Tibial artery (tissue), 4 donors: ENCODE measurements around the gene FCHSD2.
"Not testable (repeated sequence)": the region's sequence is repeated elsewhere in the genome, so short reads cannot be mapped to it uniquely, and the experiment has no call there.

ENCODE experiments used
- DNase-seq, 2 donors: peaks; one replicate each; pipeline ENCODE4 v3.0.0-alpha.2; 2019
- H3K27ac ChIP-seq, 2 donors: fragments of 200-600 bp; sonication (generic) in 1 of 2; 1 replicate in 1 of 2; 2 replicates in 1 of 2; pipeline ENCODE4 v1.5.1; 2018 to 2019; ENCODE audit warnings: mild to moderate bottlenecking in 1 of 2
- H3K27me3 ChIP-seq, 2 donors: fragments of 200-600 bp; sonication (generic) in 1 of 2; one replicate each; pipeline versions ENCODE4 v1.5.1 to v1.6.0; 2016 to 2019
- H3K36me3 ChIP-seq, 3 donors: fragments of 200-600 bp; sonication (generic) in 2 of 3; one replicate each; pipeline ENCODE4 v1.5.1; 2016 to 2019; ENCODE audit warnings: mild to moderate bottlenecking in 2 of 3
- H3K4me1 ChIP-seq, 4 donors: fragments of 200-600 bp; sonication (generic) in 2 of 4; 1 replicate in 3 of 4; 2 replicates in 1 of 4; pipeline ENCODE4 v1.5.1; 2016 to 2019
- H3K4me3 ChIP-seq, 2 donors: fragments of 200-600 bp; sonication (generic) in 1 of 2; 1 replicate in 1 of 2; 2 replicates in 1 of 2; pipeline ENCODE4 v1.5.1; 2018 to 2019; ENCODE audit warnings: mild to moderate bottlenecking in 2 of 2
- H3K9me3 ChIP-seq, 3 donors: fragments of 200-600 bp; sonication (generic) in 1 of 3; one replicate each; pipeline ENCODE4 v1.5.1; 2016 to 2019
- intact Hi-C: fragments of 100-400 bp; cut with DNase I; formaldehyde crosslinking; loops from one replicate; pipeline ENCODE4 v1.15.0; 2023; ENCODE audit warnings: low total_unique reads
- TF ChIP-seq, protein P1 (sequence below), 2 experiments: fragments of 200-600 bp in 1 of 2; fragments of 450-650 bp in 1 of 2; IDR thresholded peaks; one replicate each; pipeline ENCODE4 v1.5.1; 2017 to 2019; ENCODE audit warnings: antibody characterized with exemption in 2 of 2, mild to moderate bottlenecking in 1 of 2, moderate library complexity in 1 of 2

FCHSD2 gene

DNA sequence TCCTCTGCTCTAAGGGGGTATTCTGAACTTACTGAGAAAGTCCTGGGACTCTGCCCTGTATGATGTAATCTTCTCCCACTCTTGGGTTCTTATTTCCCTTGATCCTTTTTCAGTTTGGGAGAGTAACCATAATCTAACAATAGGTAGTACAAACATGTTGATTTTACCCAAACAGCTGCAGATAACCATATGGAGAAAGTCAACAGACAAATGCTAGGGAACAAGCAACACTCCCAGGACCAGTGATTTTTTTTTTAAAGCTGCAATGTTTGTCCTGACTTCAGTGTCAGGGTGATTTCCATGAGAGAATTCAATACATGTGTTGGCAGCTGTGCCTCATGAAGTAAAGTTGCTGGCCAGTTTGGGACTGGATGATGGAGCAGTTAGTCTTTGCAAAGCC, 156.5 kb downstream of the FCHSD2 start:
- Histone ChIP-seq H3K4me1 (peaks cover 0 to 34% (median 3%) of the 10 kb centered on the region in 4 donors), H3K27ac (no peak overlapping the region), H3K4me3 (no peak overlapping the region), H3K9me3 (no peaks in the 10 kb centered on the region), H3K36me3 (peaks cover 4 to 8% (median 6%) of the 10 kb centered on the region in 3 donors), H3K27me3 (no peaks in the 10 kb centered on the region)
- intact Hi-C loops = no loop called here
- DNase-seq = no peak
- TF ChIP-seq, protein P1, sequence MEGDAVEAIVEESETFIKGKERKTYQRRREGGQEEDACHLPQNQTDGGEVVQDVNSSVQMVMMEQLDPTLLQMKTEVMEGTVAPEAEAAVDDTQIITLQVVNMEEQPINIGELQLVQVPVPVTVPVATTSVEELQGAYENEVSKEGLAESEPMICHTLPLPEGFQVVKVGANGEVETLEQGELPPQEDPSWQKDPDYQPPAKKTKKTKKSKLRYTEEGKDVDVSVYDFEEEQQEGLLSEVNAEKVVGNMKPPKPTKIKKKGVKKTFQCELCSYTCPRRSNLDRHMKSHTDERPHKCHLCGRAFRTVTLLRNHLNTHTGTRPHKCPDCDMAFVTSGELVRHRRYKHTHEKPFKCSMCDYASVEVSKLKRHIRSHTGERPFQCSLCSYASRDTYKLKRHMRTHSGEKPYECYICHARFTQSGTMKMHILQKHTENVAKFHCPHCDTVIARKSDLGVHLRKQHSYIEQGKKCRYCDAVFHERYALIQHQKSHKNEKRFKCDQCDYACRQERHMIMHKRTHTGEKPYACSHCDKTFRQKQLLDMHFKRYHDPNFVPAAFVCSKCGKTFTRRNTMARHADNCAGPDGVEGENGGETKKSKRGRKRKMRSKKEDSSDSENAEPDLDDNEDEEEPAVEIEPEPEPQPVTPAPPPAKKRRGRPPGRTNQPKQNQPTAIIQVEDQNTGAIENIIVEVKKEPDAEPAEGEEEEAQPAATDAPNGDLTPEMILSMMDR (IDR thresholded peaks at IDR 0.05) = no peak

DNA sequence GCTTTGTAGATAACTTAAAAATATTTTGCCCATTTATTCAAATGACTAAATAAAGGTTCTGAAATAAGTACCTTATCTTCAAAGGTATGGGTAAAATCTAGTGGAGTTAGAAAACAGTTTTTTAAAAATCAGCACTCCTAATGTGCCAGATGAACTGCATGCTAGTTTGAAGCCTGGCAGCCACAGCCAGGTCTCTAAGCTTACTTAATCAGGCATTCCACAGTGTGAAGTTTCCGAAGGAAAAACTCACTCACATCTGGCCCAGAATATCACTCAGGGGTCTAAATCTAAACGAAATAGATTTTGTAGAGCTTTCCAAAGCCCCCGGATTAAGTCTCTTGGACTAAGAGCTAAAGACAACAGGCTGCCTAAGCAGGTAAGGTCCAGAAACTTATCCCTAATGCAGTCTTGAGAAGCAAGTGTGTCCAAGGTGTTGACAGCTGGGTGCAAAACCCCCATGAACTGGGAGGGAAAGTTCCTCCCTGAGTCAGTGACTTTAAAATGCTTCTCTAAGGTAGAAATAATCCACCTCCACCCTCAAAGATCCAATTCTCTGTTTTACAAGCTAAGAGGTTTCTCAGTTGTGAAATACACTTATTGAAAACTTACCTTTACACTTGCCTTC, 157.6 kb downstream of the FCHSD2 start:
- DNase-seq = no peak
- Histone ChIP-seq H3K4me1 (peaks cover 0 to 24% (median 3%) of the 10 kb centered on the region in 4 donors), H3K27ac (peak overlapping the region in 1 of 2 donors; percentile 28), H3K27me3 (no peaks in the 10 kb centered on the region), H3K9me3 (no peaks in the 10 kb centered on the region), H3K4me3 (no peak overlapping the region), H3K36me3 (peaks cover 4 to 8% (median 6%) of the 10 kb centered on the region in 3 donors)
- TF ChIP-seq, protein P1 (IDR thresholded peaks at IDR 0.05) = no peak
- intact Hi-C loops = no loop called here

DNA sequence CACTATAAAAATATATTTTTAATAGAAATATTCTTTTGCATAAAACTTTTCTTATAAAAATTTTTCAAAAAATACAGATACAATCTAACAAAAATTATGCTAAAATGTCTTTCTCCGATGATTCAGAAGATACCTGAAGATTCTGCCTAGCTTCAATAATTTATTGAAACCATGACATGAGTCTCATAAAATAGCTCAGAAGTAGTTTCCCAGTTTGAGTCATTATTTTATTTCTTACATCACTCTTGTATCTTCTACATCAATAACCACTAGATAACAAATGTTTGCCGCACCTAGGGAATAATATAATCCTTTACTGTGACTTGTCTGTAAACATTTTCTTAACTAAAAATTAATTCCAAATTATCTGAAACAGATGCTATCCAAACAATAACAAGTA, 158.6 kb downstream of the FCHSD2 start:
- H3K27me3 ChIP-seq = no peaks in the 10 kb centered on the region
- H3K27ac ChIP-seq = no peak overlapping the region
- peaks cover 0 to 14% (median 3%) of the 10 kb centered on the region in 4 donors for H3K4me1 ChIP-seq
- H3K9me3 ChIP-seq = no peaks in the 10 kb centered on the region
- TF ChIP-seq, protein P1 (IDR thresholded peaks at IDR 0.05) = no peak
- no peak overlapping the region for H3K4me3 ChIP-seq
- H3K36me3 ChIP-seq = peaks cover 4 to 8% (median 6%) of the 10 kb centered on the region in 3 donors
- DNase-seq = no peak
- intact Hi-C loops = no loop called here

DNA sequence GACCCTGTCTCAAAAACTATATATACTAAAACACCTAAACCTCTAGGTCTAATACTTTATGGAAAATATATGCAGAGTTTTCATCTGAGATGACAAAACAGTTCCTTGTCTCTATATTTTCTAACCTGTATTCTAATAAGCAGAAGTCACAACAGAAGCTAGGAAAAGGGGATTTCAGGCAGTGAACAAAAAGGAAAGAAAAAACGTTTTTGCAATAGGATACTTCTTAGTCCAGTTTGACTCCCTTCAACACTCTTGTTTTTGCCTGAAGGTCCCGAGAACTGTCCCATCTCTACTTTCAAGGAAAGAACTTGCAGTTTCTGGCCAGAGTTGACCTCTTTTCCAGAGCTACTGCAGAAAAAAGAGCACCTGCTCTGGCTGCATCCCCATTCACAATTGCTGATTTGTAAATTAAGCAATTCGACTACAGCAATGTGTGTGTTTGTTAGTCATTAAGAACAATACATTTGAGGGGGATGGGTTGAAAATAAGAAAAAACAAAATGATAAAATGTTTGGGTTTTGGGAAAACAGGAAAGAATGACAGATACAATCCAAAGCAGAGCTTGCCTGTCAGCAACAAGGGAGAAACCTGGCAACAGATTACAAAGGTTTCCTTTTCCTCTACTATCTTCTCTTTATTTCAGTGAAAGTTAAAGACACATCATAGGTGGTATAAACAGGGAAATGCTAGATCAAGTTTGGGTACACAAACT, 160.0 kb downstream of the FCHSD2 start:
- no peak overlapping the region for H3K4me3 ChIP-seq
- H3K4me1 ChIP-seq = peaks cover 0 to 14% (median 3%) of the 10 kb centered on the region in 4 donors
- TF ChIP-seq, protein P1 (IDR thresholded peaks at IDR 0.05) = no peak
- DNase-seq = no peak
- H3K9me3 ChIP-seq = no peaks in the 10 kb centered on the region
- H3K27me3 ChIP-seq = no peaks in the 10 kb centered on the region
- H3K36me3 ChIP-seq = peaks cover 4 to 8% (median 6%) of the 10 kb centered on the region in 3 donors
- H3K27ac ChIP-seq = no peak overlapping the region
- intact Hi-C loops = no loop called here

DNA sequence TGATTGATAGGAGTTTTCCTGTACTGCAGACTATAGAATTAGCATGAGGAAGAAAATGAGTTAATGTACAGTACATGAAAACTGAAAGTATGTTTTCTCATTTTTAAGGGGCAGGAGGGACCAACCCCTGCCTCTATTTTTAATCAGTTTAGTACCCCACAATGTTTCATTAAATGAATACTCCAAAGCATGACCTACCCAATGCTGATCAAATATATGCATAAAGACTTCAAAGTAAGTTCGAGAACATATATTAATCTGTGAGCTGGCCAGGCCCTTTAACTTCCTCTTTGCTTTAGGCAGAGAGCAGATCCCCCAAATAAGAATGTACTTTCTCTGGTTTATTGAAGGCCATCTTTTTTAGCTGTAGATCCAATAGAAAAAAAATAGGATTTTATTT, 161.0 kb downstream of the FCHSD2 start:
- intact Hi-C loops = no loop called here
- Histone ChIP-seq H3K4me3 (no peak overlapping the region), H3K36me3 (peaks cover 4 to 8% (median 6%) of the 10 kb centered on the region in 3 donors), H3K9me3 (no peaks in the 10 kb centered on the region), H3K27me3 (no peaks in the 10 kb centered on the region), H3K4me1 (peaks cover 0 to 20% (median 5%) of the 10 kb centered on the region in 4 donors), H3K27ac (no peak overlapping the region)
- no peak for DNase-seq
- TF ChIP-seq, protein P1 (IDR thresholded peaks at IDR 0.05) = no peak

- not testable (repeated sequence) for H3K27ac ChIP-seq, H3K27me3 ChIP-seq, H3K9me3 ChIP-seq, H3K36me3 ChIP-seq, DNase-seq, H3K4me3 ChIP-seq
- H3K4me1 ChIP-seq = peaks cover 0 to 33% (median 7%) of the 10 kb centered on the region in 4 donors
- intact Hi-C loops = loop anchor here (10.0 kb wide), 1 partner anchor 63 kb away; no protein-coding TSS in a partner anchor
These were observed 164.3 kb downstream of the FCHSD2 start for GRCh38 chr11:72977782-72978181.

- DNase-seq, H3K36me3 ChIP-seq, H3K9me3 ChIP-seq, H3K4me3 ChIP-seq, H3K27me3 ChIP-seq: not testable (repeated sequence)
- H3K27ac ChIP-seq = peak overlapping the region; percentile 61 to 75
- peaks cover 0 to 41% (median 7%) of the 10 kb centered on the region in 4 donors for H3K4me1 ChIP-seq
- intact Hi-C loops = loop anchor here (10.0 kb wide), 1 partner anchor 62 kb away; no protein-coding TSS in a partner anchor
These were observed 165.6 kb downstream of the FCHSD2 start for GRCh38 chr11:72976522-72976892.
